PC-3 (cell line): ENCODE results near the gene ALPK3. TPM values are rescaled to one million over a fixed set of nuclear protein-coding genes. Genes with fewer than 3 reads are reported as not detected.

Experiments used
- ATAC-seq: fragments of 200-7000 bp; cut with Tn5 transposase; 2 replicates; pipeline ENCODE4 v1.9.1; 2020; ENCODE audit warnings: mild to moderate bottlenecking, moderate library complexity
- BruUV-seq: library from RNA; stranded (reverse); fragments of 400-500 nt; replicated peaks from 2 replicates; lab custom pipeline; 2021; lab: Mats Ljungman, UMichigan
- CTCF ChIA-PET: fragments of 300-600 bp; sonication (Branson Sonifier 250); formaldehyde crosslinking; loops from one replicate; lab custom pipeline; 2022; ENCODE audit warnings: antibody characterized with exemption; lab: Charles Lee
- POLR2A ChIA-PET: fragments of 300-600 bp; sonication (Branson Sonifier 250); formaldehyde crosslinking; loops from one replicate; lab custom pipeline; 2022; ENCODE audit warnings: antibody characterized with exemption; ENCODE audit not compliant: unreplicated experiment; lab: Charles Lee
- DNase-seq: peaks from one replicate; pipeline ENCODE4 v3.0.0-alpha.2; 2015
- H2AFZ ChIP-seq: fragments of 300-600 bp; sonication (generic); 2 replicates; pipeline ENCODE4 v1.6.0; 2016; ENCODE audit warnings: antibody characterized with exemption, low read length
- H3F3A ChIP-seq: fragments of 300-600 bp; sonication (generic); one replicate; pipeline ENCODE4 v1.6.0; 2017; ENCODE audit warnings: antibody characterized with exemption, low read length, control low read depth, mild to moderate bottlenecking; ENCODE audit not compliant: unreplicated experiment
- H3K27ac ChIP-seq: fragments of 300-600 bp; sonication (generic); 2 replicates; pipeline ENCODE4 v1.5.1; 2016; ENCODE audit warnings: mild to moderate bottlenecking, low read length
- H3K27me3 ChIP-seq: fragments of 300-600 bp; sonication (generic); 2 replicates; pipeline ENCODE4 v1.6.1; 2016; ENCODE audit warnings: low read length, mixed read lengths
- H3K36me3 ChIP-seq: fragments of 300-600 bp; sonication (generic); 2 replicates; pipeline ENCODE4 v1.6.1; 2016; ENCODE audit warnings: low read depth, mixed run types, low read length, mixed read lengths
- H3K4me1 ChIP-seq: fragments of 300-600 bp; sonication (generic); 2 replicates; pipeline ENCODE4 v1.5.1; 2016; ENCODE audit warnings: low read length; ENCODE audit not compliant: insufficient read depth
- H3K4me2 ChIP-seq: fragments of 300-600 bp; sonication (generic); 2 replicates; pipeline ENCODE4 v1.6.0; 2016; ENCODE audit warnings: low read length
- H3K4me3 ChIP-seq: fragments of 300-600 bp; sonication (generic); 2 replicates; pipeline ENCODE4 v1.5.1; 2016; ENCODE audit warnings: mild to moderate bottlenecking, low read length, mixed read lengths
- H3K79me2 ChIP-seq: fragments of 300-600 bp; sonication (generic); 2 replicates; pipeline ENCODE4 v1.6.1; 2017; ENCODE audit warnings: low read length, mixed read lengths
- H3K9ac ChIP-seq: fragments of 300-600 bp; sonication (generic); 2 replicates; pipeline ENCODE4 v1.6.0; 2016; ENCODE audit warnings: mild to moderate bottlenecking, low read length
- H3K9me2 ChIP-seq: fragments of 300-600 bp; sonication (generic); replicated peaks from 2 replicates; pipeline ENCODE4 v1.6.1; 2016; ENCODE audit warnings: mixed run types, low read length, mixed read lengths
- H3K9me3 ChIP-seq: fragments of 300-600 bp; sonication (generic); 2 replicates; pipeline ENCODE4 v1.6.1; 2016; ENCODE audit warnings: low read length, mixed read lengths
- H4K20me1 ChIP-seq: fragments of 300-600 bp; sonication (generic); 2 replicates; pipeline ENCODE4 v1.6.1; 2016; ENCODE audit warnings: low read length, mixed read lengths
- EZH2 ChIP-seq: fragments of 300-600 bp; sonication (generic); IDR thresholded peaks from one replicate; pipeline ENCODE4 v1.6.1; 2017; ENCODE audit warnings: antibody characterized with exemption, mild to moderate bottlenecking, low read length; ENCODE audit not compliant: unreplicated experiment
- EZH2phosphoT487 ChIP-seq: fragments of 300-600 bp; sonication (generic); IDR thresholded peaks from 2 replicates; pipeline ENCODE4 v1.6.1; 2018; ENCODE audit warnings: mild to moderate bottlenecking, antibody characterized with exemption, low read length, borderline replicate concordance
- intact Hi-C: fragments of 100-400 bp; cut with micrococcal nuclease; formaldehyde crosslinking; loops from 2 replicates; pipeline ENCODE4 v1.9.0; 2023
- total RNA-seq: library from RNA; depleted of rRNA; stranded (reverse); fragments of >200 nt; gene quantifications from 2 replicates; pipeline ENCODE4 v1.2.3, GENCODE V29; 2014
- TF ChIP-seq, protein P1 (sequence below): fragments of 300-600 bp; sonication (generic); conservative IDR thresholded peaks from 2 replicates; pipeline ENCODE4 v1.5.1; 2017; ENCODE audit warnings: antibody characterized with exemption, low read depth, mild to moderate bottlenecking, low read length

Gene ALPK3
- total RNA-seq, 1 experiment from 2014 or later: 2.4 TPM

DNA sequence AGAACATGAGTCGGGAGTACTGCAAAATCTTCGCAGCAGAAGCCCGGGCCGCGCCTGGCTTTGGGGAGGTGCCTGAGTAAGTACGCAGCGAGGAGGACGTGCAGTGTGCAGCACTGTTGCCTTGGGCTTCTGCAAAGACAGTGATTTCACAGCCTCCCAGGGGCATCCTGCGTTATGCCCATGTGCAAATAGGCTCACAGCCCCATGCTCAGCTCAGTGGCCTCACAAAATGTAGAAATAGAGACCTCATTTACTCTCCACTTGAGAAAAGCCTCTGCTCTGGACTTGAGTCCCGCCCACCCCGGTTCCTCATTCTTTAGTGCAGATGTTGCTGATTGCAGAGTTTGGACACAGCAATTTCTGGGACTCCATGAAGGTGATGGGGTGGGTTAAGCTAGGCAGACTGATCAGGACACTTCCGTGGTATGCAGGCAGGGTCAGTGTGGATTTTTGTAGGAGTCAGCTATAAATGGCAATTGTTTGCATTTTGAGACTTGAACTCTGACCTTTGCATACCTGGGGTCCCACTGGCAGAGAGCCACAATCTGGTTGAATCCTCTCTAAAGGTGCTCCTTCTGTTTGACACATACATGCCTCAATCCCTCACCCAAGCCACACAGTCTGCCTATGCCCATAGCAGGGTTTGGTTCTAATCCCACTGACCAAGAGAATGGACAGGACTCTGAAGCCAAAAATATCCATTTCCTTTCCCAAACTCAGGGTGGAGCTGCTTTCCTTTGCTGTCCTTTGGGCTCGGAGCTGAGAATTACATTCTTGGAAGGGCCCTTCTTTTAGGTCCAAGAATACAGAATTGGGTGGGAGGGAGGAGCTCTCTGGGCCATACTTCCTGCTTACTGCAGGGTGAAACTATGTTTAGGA, 46.6 kb downstream of the ALPK3 start:
- Histone ChIP-seq H3K27ac (no peak overlapping the region), H3K9me2 (no peaks in the 10 kb centered on the region), H3K79me2 (peaks cover 19% of the 10 kb centered on the region), H4K20me1 (no peaks in the 10 kb centered on the region), H3F3A (no peaks in the 10 kb centered on the region), H3K4me1 (peaks cover 29% of the 10 kb centered on the region), H3K27me3 (no peaks in the 10 kb centered on the region), H3K9ac (no peak overlapping the region), H2AFZ (no peak overlapping the region), H3K9me3 (no peaks in the 10 kb centered on the region), H3K4me2 (no peak overlapping the region), H3K4me3 (no peak overlapping the region), H3K36me3 (no peaks in the 10 kb centered on the region)
- ChIA-PET POLR2A (no interaction called here), CTCF (no interaction called here)
- intact Hi-C loops: no loop called here
- ATAC-seq (no peak), DNase-seq (no peak)
- no TSS peak for BruUV-seq
- TF ChIP-seq, protein P1, sequence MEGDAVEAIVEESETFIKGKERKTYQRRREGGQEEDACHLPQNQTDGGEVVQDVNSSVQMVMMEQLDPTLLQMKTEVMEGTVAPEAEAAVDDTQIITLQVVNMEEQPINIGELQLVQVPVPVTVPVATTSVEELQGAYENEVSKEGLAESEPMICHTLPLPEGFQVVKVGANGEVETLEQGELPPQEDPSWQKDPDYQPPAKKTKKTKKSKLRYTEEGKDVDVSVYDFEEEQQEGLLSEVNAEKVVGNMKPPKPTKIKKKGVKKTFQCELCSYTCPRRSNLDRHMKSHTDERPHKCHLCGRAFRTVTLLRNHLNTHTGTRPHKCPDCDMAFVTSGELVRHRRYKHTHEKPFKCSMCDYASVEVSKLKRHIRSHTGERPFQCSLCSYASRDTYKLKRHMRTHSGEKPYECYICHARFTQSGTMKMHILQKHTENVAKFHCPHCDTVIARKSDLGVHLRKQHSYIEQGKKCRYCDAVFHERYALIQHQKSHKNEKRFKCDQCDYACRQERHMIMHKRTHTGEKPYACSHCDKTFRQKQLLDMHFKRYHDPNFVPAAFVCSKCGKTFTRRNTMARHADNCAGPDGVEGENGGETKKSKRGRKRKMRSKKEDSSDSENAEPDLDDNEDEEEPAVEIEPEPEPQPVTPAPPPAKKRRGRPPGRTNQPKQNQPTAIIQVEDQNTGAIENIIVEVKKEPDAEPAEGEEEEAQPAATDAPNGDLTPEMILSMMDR: no peak
- no peak for TF ChIP-seq EZH2
- no peak for TF ChIP-seq EZH2phosphoT487

DNA sequence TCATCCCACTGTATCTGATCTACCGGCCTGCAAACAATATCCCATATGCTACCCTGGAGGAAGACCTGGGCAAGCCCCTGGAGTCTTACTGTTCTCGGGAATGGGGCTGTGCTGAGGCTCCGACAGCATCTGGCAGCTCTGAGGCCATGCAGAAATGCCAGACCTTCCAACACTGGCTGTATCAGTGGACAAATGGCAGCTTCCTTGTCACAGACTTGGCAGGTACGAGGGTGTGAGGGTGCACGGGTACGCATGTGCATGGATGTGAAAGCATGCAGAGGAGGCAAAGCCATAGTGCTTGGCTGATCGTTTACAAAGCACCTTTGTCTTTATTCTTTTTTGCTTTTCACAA, 47.3 kb downstream of the ALPK3 start:
- no peaks in the 10 kb centered on the region for H3K36me3 ChIP-seq
- H3K9ac ChIP-seq: no peak overlapping the region
- no peak overlapping the region for H3K4me3 ChIP-seq
- no peak for ATAC-seq
- H2AFZ ChIP-seq: no peak overlapping the region
- ChIA-PET CTCF (no interaction called here), POLR2A (no interaction called here)
- H4K20me1 ChIP-seq: no peaks in the 10 kb centered on the region
- no peak for DNase-seq
- intact Hi-C loops: no loop called here
- TF ChIP-seq, protein P1: no peak
- TF ChIP-seq EZH2phosphoT487: no peak
- TF ChIP-seq EZH2: no peak
- H3K27ac ChIP-seq: no peak overlapping the region
- no peaks in the 10 kb centered on the region for H3K9me2 ChIP-seq
- no TSS peak for BruUV-seq
- no peak overlapping the region for H3K4me2 ChIP-seq
- peaks cover 19% of the 10 kb centered on the region for H3K79me2 ChIP-seq
- no peaks in the 10 kb centered on the region for H3F3A ChIP-seq
- peaks cover 23% of the 10 kb centered on the region for H3K4me1 ChIP-seq
- H3K27me3 ChIP-seq: no peaks in the 10 kb centered on the region
- no peaks in the 10 kb centered on the region for H3K9me3 ChIP-seq

DNA sequence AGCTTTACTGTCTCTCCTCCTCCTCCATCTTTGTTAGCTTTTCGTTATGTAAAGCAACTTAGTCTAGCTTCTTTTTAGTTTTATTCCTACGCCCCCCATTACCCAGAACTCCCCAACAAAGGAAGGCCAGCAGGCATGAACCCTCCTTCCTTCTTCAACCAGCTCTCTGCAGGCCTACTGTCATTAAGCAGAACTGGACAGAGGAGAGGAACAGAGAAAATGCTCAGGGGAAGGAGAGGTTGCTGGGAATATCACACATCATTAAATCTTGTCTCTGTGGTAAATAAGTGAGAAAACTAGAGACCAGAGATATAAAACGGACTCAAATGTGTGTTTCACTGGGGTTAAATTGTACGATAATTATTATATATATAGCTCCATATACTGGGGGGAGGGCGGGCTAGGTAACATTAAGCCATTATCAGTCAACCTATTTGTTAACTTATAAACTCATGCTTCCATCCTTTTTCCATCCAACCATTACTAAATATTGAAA, 48.0 kb downstream of the ALPK3 start:
- Histone ChIP-seq H3K9me2 (no peaks in the 10 kb centered on the region), H3K9ac (no peak overlapping the region), H3F3A (no peaks in the 10 kb centered on the region), H3K79me2 (peaks cover 13% of the 10 kb centered on the region), H3K4me1 (peaks cover 16% of the 10 kb centered on the region), H2AFZ (no peak overlapping the region), H4K20me1 (no peaks in the 10 kb centered on the region), H3K9me3 (no peaks in the 10 kb centered on the region), H3K4me2 (no peak overlapping the region), H3K4me3 (no peak overlapping the region), H3K36me3 (no peaks in the 10 kb centered on the region), H3K27me3 (no peaks in the 10 kb centered on the region), H3K27ac (no peak overlapping the region)
- CTCF ChIA-PET: no interaction called here
- intact Hi-C loops: no loop called here
- ATAC-seq: no peak
- POLR2A ChIA-PET: no interaction called here
- DNase-seq: no peak
- BruUV-seq: no TSS peak
- TF ChIP-seq EZH2phosphoT487: no peak
- TF ChIP-seq EZH2: no peak
- TF ChIP-seq, protein P1: no peak
